Measurements from ENCODE around the gene CD300LG.

Gene CD300LG

DNA sequence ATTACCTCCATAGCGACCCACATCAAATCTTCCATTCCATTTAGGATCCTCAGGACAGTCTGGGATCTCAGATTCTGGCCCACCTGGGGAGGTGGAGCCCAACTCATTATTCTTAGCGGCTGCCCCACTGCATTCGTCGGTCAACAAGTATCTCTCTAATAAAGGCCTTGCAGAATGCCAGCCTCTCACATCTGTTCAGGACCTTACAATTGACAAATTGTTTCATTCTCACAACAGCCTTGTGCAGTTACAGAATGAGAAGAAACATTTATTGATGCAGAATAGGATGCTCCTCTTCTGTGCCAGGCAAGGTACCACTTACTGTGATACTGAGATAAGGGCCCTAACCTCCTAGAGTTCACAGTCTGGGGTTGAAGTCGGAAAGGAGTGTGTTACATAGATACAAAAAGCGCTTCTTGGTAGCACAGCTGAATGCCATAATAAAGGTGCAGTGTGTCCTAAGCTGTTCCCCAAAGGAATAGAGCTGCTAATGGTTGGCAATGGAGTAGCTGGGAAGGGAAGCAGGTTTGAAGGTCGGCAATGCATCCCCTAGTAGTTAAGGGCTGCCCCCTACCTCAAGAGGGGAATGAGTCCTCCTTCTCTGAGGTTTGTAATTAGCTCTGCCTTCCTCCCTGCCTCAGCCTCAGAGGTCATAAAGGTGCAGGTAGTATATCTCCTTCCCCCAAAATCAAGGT lies 62.7 kb downstream of the CD300LG start:
- DNase-seq = no peak

GRCh38 chr17:43911904-43912303 lies 64.9 kb downstream of the CD300LG start:
- no peak for DNase-seq

DNA sequence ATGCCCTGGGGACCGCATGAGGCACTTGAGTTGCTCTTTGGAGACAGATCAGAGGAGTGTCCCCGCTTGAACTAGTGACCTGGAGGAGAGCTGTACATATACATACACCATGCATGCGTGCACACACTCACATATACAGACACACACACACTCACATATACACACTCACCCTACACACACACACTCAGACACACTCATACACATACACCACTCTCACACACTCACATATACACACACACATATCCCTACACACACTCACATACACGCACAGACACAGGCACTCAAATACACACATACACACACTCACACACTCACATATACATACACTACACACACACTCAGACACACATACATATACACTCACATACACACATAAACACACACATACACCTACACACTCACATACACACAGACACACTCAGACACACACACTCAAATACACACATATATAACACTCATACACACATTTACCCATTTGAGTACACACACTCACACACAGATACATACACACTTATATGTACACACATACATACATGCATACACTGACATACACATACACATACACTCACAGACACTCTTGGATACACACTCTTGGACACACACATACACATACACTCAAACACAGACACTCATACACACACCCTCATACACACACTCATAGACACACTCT lies 65.8 kb downstream of the CD300LG start:
- no peak for DNase-seq

Data from activated naive CD4-positive, alpha-beta T cell treated with Interleukin-2 at 50 U/mL for 16 hours (primary cell).